NCI-H1930 (cell line): ENCODE data around the gene CPT1A.

Experiments
- DNase-seq, 2 experiments: peaks; one replicate each; lab custom pipeline; 2025; lab: John Stamatoyannopoulos, UW

CPT1A gene

DNA sequence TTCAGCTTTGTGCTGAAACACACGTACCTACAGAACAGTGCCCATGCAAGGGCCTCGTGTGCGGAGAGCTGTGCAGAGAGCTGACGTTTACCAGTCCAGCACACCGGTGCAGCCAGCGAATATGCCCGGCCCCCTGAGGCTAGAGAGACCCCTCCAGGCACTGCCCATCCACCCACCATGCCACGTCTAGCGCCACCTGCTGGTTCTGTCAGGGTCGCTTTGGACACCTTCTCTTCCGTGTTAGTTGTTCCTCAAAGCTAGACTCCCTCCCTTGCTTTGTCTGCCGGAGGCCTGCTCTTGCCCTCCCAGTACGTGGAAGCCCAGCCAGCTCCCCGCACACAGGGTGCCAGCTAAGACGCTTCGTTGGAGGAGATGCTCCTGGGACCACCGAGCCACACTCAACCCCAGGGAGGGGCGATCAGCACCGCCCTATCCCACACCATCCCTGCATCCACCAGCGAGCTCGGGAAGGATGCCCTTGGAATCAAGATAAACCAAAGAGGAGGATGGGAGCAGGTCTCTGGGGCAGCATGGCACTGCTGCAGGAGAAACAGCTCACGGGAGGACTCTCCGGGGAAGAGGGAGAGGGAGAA is 43.4 kb downstream of the CPT1A start:
- DNase-seq: peak in 1 of 2 experiments; percentile 20

DNA sequence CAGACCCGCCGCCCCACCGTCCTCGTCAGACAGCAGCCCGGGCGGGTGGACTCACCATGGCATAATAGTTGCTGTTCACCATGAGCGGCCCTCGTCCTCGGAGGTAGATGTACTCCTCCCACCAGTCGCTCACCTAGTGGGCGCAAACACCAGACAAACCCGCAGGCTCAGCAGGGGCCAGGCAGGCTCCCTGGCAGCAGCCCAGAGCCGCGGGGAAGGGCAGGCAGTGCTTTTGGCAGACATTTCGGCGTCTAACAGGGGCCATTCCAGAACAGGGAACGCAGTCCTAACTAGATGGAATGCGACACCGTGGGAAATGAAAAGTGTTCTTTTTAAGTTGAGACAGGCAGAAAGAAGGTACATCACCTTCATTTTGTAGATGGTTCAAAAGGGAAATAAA is 44.9 kb downstream of the CPT1A start:
- no peak for DNase-seq

DNA sequence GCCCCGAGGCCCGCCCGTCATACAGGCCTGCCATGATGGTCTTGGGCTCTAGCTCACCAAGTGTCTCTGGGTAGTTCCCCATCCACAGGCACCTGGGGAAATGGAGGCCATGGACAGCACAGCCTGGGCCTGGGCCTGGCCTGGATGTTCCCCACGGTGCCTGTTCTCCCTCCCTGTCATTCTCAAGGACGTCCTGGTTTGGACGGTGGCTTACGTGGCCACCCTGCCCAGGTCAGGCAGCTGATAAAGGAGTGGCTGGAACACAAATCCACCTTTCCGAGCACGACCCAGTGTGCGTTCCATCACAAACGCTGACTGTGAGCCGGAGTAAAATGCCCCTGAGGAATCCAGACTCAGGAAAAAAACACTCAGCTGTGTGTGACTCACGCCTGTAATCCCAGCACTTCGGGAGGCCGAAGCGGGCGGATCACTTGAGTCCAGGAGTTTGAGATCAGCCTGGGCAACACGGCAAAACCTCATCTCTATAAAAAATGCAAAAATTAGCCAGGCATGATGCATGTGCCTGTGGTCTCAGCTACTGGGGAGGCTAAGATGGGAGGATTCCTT is 49.2 kb downstream of the CPT1A start:
- no peak for DNase-seq

DNA sequence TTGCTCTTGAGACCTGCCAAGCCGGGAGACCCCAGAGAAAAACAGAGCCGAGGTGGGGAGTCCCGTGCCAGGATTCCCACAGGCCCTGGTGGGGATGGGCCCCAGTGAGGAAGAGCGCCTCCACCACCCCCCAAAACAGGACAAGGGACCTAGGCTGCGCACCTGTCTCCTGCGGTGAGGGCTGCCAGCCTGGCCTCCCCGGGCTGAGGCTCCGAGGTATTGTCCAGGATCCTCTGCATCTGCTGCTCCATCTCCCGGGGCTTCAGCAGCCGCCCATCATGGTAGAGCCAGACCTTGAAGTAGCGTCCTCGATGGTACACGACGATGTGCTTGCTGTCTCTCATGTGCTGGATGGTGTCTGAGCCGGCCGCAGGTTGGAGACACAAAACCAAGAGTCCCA is 57.1 kb downstream of the CPT1A start:
- no peak for DNase-seq

DNA sequence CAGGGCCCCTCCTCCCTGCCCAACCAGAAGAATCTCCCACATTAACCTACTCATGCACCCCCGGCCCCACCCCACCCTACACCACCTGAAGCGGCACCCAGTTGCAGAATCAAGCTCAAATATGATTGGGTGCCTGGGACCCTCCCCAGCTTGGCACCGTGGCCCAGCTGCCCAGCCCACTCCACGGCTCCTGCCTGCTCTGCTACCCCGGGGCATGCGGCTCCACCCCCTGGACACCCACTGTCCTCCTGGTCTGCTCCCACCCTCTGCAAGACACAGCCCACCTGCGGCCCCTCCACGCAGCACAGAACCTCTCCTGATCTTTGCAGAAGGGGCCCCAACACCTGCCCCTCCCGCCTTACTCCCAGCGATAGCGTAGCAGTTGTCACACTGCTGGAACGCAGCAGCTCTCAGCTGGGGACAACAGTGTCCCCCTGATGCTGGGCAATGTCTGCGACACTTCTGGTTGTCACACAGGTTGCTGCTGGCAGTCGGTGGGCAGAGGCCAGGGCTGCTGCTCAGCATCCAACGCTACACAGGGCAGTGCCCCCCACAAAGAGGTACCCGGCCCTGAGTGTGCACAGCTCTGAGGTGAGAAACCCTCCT is 58.4 kb downstream of the CPT1A start:
- DNase-seq: no peak

DNA sequence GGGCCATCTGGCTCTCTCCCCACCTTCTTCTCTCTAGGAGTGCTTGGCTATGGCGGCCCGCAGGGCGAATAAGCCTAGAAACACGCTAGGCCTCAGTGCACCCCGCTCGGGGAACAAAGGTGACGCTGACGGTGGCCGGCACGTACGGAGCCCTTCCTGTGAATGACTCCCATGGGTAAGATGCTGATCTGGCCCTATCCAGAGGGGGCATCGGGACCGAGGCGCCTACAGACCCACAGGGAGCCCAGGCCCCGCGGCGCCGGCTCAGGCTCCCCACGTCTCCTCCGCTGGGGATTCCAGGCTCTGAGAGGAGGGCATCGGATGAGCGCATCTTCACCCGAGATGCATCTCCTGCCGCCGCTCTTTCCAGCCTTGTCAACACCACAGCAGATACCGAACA is 59.0 kb downstream of the CPT1A start:
- no peak for DNase-seq

DNA sequence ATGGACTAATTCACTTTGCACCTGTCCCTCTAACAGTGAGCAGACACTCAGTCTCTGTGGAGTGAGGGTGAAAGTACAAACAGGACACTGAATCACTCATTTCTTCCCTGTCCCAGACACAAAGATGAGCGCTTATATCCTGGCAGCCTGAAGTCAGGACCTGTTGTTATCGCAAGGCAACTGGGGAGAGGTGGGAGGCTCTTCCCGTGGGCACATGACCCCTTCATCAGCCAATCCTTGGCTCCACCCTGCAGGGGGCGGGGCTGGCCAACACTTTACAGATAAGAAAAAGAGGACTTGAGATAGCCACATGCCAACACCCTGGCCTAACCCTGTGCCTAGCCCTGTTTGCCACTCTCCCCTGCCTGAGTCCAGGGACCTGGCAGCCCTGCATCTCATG is 60.9 kb downstream of the CPT1A start:
- DNase-seq: no peak

DNA sequence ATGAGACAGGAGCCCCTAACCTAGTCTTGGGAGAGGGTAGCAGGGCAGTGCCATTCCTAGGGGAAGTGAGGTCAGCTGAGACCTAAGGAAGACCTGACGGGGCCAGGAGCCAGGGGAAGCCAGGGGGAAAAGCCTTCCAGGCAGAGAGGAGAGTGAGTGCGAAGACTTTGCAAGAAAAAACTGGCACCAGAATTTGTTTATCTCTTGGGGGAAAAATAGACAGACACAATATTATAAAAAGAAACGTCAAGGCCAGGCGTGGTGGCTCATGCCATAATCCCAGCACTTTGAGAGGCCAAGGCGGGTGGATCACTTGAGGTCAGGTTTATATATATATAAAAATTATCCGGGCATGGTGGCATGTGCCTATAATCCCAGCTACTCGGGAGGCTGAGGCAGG is 63.5 kb downstream of the CPT1A start:
- DNase-seq: no peak

DNA sequence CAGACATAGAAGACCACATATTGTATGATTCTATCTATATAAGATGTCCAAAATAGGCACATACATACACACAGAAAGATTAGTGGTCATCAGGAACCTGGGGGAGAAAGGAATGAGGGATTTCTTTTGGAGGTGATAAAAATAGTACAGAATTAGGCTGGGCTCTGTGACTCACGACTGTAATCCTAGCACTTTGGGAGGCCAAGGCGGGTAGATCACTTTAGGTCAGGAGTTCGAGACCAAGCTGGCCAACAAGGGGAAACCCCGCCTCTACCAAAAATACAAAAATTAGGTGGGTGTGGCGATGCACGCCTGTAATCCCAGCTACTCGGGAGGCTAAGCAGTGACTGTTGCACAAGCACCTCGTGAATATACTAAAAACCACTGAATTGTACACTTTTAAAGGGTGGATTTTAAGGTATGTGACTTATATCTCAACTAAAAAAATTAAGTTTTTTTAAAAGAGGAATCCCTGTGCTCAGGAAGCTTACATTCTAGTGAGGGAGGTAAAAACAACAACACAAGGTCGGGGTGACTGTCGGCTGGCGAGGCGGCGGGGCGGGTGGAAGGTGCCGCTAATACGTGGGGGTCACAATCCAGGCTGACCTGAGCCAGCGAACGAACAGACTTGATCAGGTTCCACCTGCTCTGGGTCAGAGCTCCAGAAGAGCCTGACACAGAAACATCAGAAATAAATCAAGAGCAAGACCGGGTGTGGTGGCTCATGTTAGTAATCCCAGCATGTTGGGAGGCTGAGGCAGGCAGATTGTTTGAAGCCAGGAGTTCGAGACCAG is 65.1 kb downstream of the CPT1A start:
- DNase-seq: no peak

DNA sequence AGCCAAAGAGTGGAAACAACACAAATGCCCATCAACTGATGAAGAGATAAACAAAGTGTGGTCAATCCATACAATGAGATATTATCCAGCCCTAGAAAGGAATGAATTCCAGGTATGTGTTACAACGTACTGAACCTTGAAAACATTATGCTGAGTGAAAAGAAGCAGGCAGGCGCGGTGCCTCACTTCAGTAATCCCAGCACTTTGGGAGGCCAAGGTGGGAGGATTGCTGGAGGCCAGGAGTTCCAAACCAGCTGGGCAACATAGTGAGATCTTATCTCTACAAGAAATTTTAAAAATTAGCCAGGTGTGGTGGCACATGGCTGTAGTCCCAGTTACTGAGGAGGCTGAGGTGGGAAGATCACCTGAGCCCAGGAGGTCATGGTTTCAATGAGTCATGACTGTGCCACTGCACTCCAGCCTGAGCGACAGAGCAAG is 65.7 kb downstream of the CPT1A start:
- no peak for DNase-seq

DNA sequence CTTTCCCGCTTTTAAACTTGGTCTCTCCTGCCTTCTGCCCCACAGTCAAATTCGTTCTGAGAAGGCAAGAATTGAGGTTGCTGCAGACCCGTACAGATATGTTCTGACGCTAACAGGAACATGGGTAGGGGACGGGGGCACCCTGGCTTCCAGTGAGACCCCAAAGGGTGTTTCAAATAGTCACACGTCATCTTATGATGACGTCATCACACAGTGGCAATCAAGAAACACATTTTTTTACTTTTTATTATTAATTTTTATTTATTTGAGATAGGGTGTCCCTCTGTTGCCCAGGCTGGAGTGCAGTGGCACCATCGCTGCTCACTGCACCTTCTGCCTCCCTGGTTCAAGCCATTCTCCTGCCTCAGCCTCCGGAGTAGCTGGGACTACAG is 67.5 kb downstream of the CPT1A start:
- DNase-seq: no peak

DNA sequence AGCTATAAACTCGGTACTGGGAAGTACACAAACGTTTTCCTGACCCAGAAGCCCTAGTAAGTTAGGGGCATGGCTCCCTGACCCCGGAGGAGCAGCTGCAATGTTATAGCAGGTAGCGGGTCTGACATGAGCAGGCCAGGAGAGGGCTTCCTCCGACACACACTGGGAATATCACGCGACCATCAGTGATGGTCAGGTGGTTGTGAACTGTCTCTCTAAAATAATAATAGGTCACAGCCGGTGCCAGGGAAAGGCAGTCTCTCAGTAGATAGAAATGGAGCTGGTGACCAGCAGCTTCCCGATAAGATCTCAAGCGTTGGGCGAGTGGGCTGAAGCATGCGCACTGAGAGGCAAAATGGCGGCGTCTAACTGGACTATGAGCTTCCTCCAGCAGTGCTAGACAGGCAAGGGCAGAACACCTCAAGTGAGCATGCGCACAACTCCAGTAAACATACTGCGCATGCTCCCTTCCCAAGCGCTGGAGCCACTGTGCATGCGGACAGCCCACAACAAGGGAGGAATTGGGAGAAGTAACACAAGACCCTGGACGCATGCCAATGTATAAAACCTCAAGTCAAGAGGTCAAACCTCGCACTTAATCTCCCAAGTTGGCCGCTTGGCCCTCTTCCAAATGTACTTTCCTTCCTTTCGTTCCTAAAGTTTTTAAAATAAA is 68.1 kb downstream of the CPT1A start:
- DNase-seq: no peak

DNA sequence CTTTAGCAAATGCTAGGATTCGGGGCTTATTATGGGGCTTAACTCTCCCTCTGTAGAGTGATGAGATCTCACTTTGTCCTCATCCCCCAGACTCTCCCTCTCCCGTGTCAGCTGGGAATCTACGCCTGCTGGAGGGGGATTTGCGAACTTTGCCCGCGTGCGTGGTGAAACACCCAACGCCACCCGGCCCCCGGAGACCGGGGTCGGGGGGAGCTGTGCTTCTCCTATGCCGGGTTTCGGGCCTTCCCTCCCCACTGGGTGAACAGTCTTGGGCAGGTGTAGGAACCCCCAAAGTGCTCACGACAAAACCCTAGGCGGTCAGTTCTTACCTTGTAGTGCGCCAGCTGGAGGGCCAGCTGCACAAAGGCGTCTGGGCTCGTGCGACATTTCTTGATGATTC is 68.8 kb downstream of the CPT1A start:
- DNase-seq: no peak

DNA sequence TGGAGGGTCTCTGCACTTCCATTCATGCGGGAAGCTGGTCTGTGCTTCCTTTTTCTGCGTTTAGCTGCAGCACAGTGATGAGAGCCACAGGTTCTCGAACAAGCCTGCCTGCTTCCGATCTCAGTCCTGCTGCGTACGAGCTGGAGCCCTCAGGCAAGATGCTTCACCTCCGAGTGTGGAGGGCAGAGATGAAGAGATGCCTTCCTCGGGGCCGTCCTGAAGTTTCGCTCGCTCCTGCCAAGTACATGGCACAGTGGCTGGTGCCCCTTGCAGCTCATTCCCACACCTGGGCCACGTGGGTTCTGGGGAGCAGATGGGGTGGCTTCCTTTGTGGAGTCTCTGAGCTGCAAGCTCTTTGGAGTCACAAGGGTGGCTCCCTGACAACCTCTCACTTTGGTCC is 70.9 kb downstream of the CPT1A start:
- DNase-seq: no peak

DNA sequence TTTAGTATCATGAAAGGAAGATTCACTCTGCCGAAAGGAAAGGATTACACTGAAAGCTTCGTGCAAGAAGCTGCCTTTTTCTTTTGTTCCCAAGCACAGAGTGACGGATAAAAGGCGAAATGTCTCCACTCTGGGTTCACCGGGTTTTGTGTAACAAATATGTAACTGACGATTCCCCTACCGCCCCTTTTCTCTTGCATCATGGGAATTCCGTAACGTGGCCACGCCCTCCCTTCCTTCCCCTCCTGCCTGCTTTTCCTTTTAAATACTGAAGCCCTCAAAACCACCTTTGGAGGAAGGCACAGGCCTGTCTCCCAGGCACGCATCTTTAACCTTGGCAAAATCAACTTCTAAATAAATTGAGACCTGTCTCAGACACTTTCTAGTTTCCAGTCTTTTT is 74.0 kb downstream of the CPT1A start:
- no peak for DNase-seq

DNA sequence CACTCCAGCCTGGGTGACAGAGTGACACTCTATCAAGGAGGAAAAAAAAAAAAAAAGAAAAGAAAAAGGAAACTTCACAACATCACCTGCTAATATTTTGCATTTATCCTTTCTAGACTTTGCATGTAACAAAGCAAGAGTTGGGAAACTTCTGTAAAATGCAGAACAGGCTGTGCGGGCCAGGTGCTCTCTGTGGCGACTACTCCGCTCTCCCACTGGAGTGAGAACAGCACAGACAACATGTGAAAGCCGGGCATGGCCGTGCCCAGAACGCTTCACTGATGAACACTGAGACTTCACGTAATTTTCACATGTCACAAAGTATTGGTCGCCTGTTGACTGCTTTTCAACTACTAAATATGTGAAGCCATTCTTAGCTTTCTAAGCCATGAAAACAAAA is 74.9 kb downstream of the CPT1A start:
- no peak for DNase-seq

DNA sequence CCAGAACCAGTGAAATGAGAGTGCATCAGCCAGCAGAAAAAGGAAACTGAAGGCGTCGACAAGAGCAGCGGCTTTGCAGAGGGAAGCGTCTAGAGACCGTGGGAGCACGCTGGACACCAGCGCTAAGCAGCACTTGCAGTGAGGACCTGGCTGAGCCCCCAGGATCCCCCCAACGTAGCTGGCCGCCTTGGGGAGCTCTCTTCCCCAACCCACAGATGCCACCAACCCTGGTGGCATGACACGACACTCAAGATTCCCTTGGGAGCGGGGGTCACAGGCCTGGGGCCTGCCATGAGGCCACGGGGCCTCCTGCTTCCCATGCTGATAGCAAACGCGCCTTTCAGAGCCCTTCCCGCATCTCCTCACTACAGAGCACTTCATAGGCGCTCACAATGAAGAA is 77.0 kb downstream of the CPT1A start:
- DNase-seq: no peak

DNA sequence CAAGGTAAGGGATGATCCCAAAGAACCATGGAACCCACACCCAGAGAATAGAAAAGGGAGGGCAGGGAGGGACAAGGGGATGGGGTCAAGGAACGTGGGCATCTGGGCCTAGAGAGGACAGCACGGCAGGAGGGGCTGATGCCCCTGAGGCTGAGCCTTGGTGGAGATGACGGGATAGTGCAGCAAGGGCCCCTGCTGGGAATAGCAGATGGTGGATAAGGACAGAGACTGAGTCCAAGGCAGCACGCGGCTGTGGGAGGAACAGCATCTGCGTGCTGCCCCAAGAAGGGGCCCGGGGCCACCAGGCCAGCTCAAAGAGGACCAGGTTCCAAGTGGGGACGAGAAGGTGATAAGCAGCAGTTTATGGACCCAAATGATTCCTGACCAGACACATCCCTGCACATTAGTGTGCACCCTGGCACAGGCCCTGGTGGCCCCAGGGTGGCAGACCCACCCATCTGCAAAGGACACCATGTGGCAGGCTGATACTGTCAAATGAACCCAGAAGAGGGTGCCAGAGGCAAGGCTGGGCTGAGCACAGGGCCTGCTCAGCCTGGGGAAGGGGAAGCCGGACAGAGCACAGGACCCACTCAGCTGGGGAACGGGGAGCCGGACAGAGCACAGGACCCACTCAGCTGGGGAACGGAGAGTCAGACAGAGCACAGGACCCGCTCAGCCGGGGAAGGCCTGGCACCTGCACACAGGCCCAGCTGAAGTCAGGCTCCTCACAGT is 77.6 kb downstream of the CPT1A start:
- DNase-seq: no peak

DNA sequence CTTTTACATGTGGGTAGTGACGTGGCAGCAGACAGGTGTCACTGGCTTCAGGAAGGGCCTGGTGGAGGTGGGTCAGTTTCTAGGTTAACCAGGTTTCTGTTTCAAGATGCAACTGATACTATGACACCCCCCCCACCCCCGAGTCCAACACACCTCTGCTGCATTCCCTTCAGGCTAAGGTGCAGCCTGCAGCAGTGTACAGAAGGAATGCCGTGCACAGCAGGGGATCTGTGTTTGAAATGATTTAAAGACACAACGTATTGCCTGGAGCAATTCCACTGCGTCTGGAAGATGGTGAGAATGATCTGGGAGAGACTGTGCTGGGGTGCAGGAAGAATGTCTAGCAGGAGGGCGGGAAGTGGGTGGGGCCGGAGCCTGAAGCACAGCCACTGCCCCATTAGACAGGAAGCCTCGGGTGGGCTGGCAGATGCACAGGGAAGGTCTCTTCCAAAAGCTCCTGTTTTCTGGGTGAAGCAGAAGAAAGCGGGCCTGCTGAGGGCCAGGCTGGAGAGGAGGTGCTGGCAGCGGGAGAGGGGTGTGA is 78.5 kb downstream of the CPT1A start:
- DNase-seq: no peak

DNA sequence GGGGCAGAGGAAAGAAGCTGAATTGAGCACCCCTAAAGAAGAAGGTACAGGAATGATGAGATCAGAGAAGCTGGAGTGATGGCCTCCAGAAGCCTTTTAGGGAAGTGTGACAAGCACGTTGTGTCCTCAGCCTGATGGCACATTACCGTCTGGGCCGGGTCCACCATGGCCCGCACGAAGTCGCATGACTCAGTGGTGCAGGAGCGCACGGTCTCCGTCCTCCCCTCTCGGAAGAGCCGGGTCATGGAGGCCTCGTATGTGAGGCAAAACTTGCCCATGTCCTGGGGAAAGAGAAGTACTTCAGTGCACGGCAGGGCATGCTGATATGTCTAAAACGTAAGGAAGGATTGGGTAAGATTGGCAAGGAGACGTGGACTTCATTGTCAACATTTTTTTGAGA is 79.2 kb downstream of the CPT1A start:
- DNase-seq: no peak

DNA sequence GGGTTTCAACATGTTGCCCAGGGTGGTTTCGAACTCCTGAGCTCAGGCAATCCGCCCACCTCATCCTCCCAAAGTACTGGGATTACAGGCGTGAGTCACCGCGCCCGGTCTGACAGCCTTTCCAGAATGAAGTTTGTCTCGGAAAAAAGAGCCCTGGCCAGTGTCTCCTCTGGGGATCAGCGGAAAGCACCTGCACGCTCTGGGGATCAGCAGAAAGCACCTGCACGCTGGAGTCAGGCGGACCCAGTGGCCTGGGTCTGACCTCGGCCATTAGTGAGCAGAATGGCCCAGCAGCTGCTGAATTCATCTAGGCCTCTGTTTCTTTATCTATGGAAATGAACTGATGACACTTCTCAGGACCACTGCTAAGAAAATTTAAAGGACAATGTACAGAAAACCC is 79.9 kb downstream of the CPT1A start:
- no peak for DNase-seq

DNA sequence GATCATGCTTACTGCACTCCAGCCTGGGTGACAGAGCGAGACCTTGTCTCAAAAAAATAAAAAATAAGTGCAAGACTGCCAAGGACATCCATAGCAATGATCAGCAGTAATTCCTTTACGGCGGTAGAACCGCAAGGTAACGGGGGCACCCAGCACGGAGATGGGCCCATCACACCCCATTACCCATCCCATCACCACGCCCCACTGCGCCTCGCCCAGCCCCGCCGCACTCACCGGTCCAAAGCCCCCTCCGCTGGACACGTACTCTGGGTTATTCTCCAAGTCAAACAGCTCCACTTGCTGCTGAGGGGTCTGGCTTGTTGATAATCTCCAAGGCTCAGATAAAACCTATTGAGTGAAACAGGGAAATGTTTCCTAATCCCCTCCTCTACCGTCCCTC is 81.7 kb downstream of the CPT1A start:
- DNase-seq: no peak
